Loucy (cell line): Measurements from ENCODE around the gene BPI.

Source experiments
- H2AFZ ChIP-seq: fragments of 200-600 bp; sonication (generic); 2 replicates; pipeline ENCODE4 v1.6.0; 2016; ENCODE audit warnings: antibody characterized with exemption, mild to moderate bottlenecking, low read length, moderate library complexity
- H3F3A ChIP-seq: fragments of 200-600 bp; 2 replicates; pipeline ENCODE4 v1.6.0; 2016; ENCODE audit warnings: antibody characterized with exemption, low read depth, mild to moderate bottlenecking
- H3K27me3 ChIP-seq: fragments of 200-600 bp; sonication (generic); 2 replicates; pipeline ENCODE4 v1.6.1; 2014; ENCODE audit warnings: low read length, mild to moderate bottlenecking; ENCODE audit not compliant: insufficient read depth, poor library complexity, severe bottlenecking
- H3K36me3 ChIP-seq: fragments of 200-600 bp; sonication (generic); 2 replicates; pipeline ENCODE4 v1.6.1; 2016; ENCODE audit warnings: low read length; ENCODE audit not compliant: insufficient read depth
- H3K4me1 ChIP-seq: fragments of 200-600 bp; sonication (generic); 2 replicates; pipeline ENCODE4 v1.5.1; 2014; ENCODE audit warnings: low read length, mild to moderate bottlenecking; ENCODE audit not compliant: insufficient read depth, poor library complexity, severe bottlenecking
- H3K4me2 ChIP-seq: fragments of 200-600 bp; sonication (generic); 2 replicates; pipeline ENCODE4 v1.6.0; 2014; ENCODE audit warnings: antibody characterized with exemption, low read length, low read depth, mild to moderate bottlenecking; ENCODE audit not compliant: poor library complexity, severe bottlenecking
- H3K4me3 ChIP-seq: fragments of 200-600 bp; sonication (generic); 2 replicates; pipeline ENCODE4 v1.5.1; 2014; ENCODE audit warnings: low read length, mild to moderate bottlenecking, mixed read lengths; ENCODE audit not compliant: poor library complexity, severe bottlenecking
- H3K79me2 ChIP-seq: fragments of 200-600 bp; sonication (generic); 2 replicates; pipeline ENCODE4 v1.6.1; 2014; ENCODE audit warnings: low read length; ENCODE audit not compliant: insufficient read depth
- H3K9ac ChIP-seq: fragments of 200-600 bp; sonication (generic); 2 replicates; pipeline ENCODE4 v1.6.0; 2014; ENCODE audit warnings: mild to moderate bottlenecking, low read depth, low read length, moderate library complexity; ENCODE audit not compliant: poor library complexity, severe bottlenecking
- H3K9me2 ChIP-seq: fragments of 200-600 bp; sonication (generic); replicated peaks from 2 replicates; pipeline ENCODE4 v1.6.1; 2016; ENCODE audit warnings: low read depth, low read length, mixed read lengths
- H3K9me3 ChIP-seq: fragments of 200-600 bp; sonication (generic); 2 replicates; pipeline ENCODE4 v1.6.1; 2014; ENCODE audit warnings: mild to moderate bottlenecking, antibody characterized with exemption, low read length, low read depth; ENCODE audit not compliant: insufficient read depth
- H4K20me1 ChIP-seq: fragments of 200-600 bp; sonication (generic); 2 replicates; pipeline ENCODE4 v1.6.0; 2014; ENCODE audit warnings: antibody characterized with exemption, low read length, mild to moderate bottlenecking; ENCODE audit not compliant: insufficient read depth, poor library complexity, severe bottlenecking
- EZH2phosphoT487 ChIP-seq: fragments of 200-600 bp; IDR thresholded peaks from 2 replicates; pipeline ENCODE4 v1.6.1; 2018; ENCODE audit warnings: antibody characterized with exemption, mild to moderate bottlenecking, moderate library complexity, borderline replicate concordance
- TF ChIP-seq, protein P1 (sequence below): fragments of 200-600 bp; sonication (generic); conservative IDR thresholded peaks from 2 replicates; pipeline ENCODE4 v1.5.1; 2014; ENCODE audit warnings: mild to moderate bottlenecking, antibody characterized with exemption, low read length

BPI gene

DNA sequence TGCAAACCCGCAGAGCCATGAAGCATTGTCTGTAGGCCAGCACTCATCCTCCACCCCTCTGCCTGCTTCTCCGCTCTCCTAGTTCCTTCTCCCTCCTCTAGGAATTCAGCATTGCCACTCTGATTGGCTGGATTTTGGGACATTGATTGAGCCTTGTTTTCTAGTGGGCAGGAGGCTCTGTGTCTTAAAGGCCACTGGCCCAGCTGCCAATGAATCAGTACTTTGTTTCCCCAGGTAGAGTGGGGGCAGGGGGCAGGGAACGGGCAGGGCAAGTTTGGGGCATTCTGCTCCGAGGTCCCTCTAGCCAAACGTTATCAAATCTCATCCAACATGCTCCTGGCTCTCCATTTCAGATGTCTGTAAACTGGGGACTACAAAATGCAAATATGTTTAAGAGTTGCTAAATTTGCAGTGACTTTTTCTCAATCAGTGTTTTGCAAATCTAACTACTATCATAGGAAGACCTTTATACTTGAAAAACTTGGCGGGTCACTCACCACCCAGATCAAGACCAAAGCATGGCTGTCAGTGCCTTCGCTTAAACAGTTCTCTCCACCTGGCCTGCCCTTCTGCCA lies 10.4 kb upstream of the BPI start:
- H3K9me3 ChIP-seq: no peaks in the 10 kb centered on the region
- H3F3A ChIP-seq: no peaks in the 10 kb centered on the region
- no peaks in the 10 kb centered on the region for H3K79me2 ChIP-seq
- H3K27me3 ChIP-seq: no peaks in the 10 kb centered on the region
- H3K9me2 ChIP-seq: no peaks in the 10 kb centered on the region
- H3K4me1 ChIP-seq: no peaks in the 10 kb centered on the region
- no peak overlapping the region for H3K4me2 ChIP-seq
- no peaks in the 10 kb centered on the region for H3K36me3 ChIP-seq
- H4K20me1 ChIP-seq: no peaks in the 10 kb centered on the region
- no peak overlapping the region for H3K9ac ChIP-seq
- H2AFZ ChIP-seq: no peak overlapping the region
- no peak overlapping the region for H3K4me3 ChIP-seq
- TF ChIP-seq, protein P1, sequence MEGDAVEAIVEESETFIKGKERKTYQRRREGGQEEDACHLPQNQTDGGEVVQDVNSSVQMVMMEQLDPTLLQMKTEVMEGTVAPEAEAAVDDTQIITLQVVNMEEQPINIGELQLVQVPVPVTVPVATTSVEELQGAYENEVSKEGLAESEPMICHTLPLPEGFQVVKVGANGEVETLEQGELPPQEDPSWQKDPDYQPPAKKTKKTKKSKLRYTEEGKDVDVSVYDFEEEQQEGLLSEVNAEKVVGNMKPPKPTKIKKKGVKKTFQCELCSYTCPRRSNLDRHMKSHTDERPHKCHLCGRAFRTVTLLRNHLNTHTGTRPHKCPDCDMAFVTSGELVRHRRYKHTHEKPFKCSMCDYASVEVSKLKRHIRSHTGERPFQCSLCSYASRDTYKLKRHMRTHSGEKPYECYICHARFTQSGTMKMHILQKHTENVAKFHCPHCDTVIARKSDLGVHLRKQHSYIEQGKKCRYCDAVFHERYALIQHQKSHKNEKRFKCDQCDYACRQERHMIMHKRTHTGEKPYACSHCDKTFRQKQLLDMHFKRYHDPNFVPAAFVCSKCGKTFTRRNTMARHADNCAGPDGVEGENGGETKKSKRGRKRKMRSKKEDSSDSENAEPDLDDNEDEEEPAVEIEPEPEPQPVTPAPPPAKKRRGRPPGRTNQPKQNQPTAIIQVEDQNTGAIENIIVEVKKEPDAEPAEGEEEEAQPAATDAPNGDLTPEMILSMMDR: no peak
- TF ChIP-seq EZH2phosphoT487: no peak

DNA sequence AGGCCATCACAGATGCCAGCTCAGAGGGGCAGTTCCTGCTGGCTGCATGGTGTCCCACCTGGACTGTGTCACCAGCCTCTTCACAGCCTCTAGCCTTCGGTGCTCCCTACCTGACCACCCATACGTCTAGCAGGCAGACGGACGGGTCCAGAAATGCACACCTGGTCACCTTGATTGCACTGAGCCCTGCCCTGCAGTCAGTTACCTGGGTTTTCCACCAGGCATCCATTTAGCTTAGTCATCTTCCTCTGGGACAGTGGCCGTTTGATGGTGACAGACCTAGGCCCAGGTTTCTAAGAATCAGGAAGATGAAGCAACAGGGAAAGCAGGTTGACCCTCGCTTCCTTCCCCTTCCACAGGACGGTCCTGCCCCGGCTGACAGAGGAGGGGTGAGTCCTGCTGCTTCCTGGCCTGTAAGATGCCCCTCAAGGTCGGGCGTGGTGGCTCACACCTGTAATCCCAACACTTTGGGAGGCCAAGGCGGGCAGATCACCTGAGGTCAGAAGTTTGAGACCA lies 9.8 kb upstream of the BPI start:
- H3F3A ChIP-seq: no peaks in the 10 kb centered on the region
- no peaks in the 10 kb centered on the region for H4K20me1 ChIP-seq
- no peak overlapping the region for H3K4me2 ChIP-seq
- H3K36me3 ChIP-seq: no peaks in the 10 kb centered on the region
- H3K79me2 ChIP-seq: no peaks in the 10 kb centered on the region
- H3K9me2 ChIP-seq: no peaks in the 10 kb centered on the region
- no peaks in the 10 kb centered on the region for H3K9me3 ChIP-seq
- no peak overlapping the region for H2AFZ ChIP-seq
- H3K27me3 ChIP-seq: no peaks in the 10 kb centered on the region
- TF ChIP-seq, protein P1: no peak
- no peak for TF ChIP-seq EZH2phosphoT487
- H3K4me3 ChIP-seq: no peak overlapping the region
- no peaks in the 10 kb centered on the region for H3K4me1 ChIP-seq
- no peak overlapping the region for H3K9ac ChIP-seq

GRCh38 chr20:38295811-38296210 lies 8.1 kb upstream of the BPI start:
- TF ChIP-seq, protein P1: no peak
- no peak for TF ChIP-seq EZH2phosphoT487
- Histone ChIP-seq H3K4me2 (no peak overlapping the region), H3K27me3 (no peaks in the 10 kb centered on the region), H4K20me1 (no peaks in the 10 kb centered on the region), H3K4me3 (no peak overlapping the region), H2AFZ (no peak overlapping the region), H3K79me2 (no peaks in the 10 kb centered on the region), H3K9ac (no peak overlapping the region), H3K9me3 (no peaks in the 10 kb centered on the region), H3K4me1 (no peaks in the 10 kb centered on the region), H3F3A (no peaks in the 10 kb centered on the region), H3K36me3 (no peaks in the 10 kb centered on the region), H3K9me2 (no peaks in the 10 kb centered on the region)
